HG03442 (cell line): ENCODE measurements around the gene AGBL5.

Experiments
- ATAC-seq: cut with Tn5 transposase; IDR thresholded peaks from one replicate; pipeline ENCODE4 v1.9.1; 2021; ENCODE audit warnings: mild to moderate bottlenecking, moderate library complexity; ENCODE audit not compliant: unreplicated experiment

Gene AGBL5

DNA sequence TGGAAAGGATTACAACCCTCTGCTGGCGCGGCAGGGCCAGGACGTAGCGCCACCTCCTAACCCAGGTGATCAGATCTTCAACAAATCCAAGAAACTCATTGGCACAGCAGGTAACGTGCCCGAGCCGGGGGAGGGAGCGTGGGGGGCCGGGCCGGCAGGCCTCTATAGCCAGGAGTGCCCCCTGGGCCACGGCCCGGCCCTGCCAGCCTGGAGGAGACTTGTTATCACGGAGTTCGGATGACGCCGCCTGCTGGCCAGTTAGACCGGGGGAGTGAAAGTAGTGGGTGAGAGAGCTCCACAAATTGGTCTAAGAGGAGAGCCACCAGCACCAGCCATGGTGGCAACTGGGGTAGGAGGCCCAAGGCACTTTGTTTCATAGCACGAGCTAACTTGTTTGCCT is 27.3 kb upstream of the AGBL5 start:
- ATAC-seq, result no peak

DNA sequence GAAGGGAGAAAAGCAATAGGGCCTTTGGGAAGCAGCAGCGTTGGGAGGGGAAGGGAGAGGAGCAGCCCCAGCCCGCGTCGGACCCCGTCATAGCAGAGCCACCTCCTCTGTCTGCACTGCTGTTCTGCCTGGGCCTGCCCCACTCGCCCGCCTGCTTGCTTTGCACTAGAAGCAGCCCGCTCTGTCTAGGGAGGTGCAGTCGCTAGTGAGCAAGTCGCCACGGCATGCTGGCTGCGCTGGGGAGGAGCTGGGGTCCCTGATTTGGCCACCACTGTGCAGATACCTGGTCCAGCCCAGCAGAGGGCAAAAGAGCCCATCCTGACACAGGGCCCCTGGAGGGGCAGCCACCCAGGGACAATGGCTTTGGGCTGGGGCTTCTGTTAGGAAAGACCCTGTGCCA is 26.7 kb upstream of the AGBL5 start:
- ATAC-seq, result no peak

DNA sequence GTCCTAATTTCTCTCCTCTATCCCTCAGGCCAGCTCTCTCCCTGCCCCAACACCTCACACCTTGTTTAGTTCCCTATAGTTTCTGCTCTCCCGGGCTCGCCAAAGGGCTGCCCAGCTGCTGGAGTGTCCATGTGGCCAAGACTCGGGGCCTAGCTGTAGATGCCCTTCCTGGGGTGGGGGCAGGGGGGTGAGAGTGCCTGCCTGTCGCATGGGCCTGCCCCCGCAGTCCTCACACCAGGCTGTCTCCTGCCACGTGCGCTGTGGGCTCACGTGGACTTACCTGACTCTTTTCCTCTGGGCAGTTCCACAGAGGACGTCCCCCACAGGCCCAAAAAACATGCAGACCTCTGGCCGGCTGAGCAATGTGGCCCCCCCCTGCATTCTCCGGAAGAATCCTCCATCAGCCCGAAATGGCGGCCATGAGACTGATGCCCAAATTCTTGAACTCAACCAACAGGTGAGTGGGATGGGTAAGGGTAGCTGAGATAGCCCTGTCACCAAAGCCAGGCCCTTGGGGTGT is 26.1 kb upstream of the AGBL5 start:
- ATAC-seq, result no peak

DNA sequence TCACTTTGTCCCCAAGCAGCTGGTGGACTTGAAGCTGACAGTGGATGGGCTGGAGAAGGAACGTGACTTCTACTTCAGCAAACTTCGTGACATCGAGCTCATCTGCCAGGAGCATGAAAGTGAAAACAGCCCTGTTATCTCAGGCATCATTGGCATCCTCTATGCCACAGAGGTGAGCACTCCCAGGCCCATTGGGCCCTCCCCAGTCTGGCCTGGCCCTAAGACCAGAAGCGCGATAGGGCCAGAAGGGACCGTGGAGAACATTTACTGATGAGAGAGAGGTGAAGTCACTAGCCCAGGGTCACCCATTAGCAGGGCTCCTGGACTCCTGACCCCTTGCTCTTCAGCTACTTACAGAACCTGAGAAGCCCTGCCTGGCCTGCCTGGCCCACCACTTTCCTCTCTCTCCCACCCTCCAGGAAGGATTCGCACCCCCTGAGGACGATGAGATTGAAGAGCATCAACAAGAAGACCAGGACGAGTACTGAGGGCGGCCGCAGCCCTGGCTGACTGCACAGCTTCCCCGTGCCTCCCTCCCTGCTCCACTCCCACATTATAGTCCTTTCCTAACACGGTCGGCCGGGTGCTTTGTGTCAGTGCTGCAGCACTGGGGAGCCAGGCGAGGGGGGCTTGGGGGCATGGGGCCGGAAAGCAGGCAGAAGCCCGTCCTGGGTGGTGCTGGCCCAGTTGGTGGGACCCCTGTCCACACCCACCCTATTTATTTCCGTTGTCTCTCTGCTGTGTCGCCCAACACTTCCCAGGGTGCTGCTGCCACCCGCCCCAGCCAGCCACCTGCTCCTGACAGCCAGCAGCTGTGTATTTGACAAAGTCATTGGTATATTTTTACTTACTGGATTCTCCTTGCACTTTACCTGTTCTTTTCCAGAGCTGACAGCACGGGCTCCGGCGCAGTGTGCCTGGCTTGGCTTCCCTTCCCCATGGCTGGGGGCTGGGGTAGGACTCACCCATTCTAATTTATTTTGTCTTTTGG is 25.3 kb upstream of the AGBL5 start:
- no peak for ATAC-seq

DNA sequence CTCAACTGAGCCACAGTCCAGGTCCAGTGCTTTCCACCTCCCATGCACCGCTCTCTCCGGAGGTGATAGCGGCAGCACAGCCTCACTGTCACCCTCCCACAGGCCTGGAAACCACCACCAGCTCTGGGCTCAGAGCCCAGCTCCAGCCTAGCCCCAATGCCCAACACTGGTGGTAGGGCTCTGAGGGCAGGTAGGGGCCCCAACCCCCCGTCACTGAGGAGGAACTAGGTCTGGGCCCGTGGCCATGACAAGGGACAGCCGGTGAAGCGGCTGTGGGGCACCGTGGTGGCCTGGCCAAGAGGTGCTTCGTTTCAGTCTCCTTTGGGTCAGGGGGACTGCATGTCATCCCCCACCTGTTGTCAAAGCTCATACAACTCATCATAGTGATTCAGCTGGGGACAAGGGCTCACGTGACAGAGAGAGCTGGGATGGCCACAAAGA is 24.2 kb upstream of the AGBL5 start:
- ATAC-seq, result no peak

DNA sequence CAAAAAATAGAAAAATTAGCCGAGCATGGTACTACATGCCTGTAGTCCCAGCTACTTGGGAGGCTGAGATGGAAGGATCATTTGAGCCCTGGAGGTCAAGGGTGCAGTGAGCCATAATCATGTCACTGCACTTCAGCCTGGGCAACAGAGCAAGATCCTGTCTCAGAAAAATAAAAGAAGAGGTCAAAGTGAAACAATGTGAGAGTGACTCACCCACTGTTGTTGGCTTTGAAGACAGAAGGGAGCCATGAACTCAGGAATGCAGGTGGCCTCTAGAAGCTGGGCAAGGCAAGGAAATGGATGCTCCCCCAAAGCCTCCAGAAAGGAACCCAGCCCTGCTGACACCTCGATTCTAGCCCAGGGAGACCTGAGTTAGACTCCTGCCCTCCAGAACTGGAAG is 22.4 kb upstream of the AGBL5 start:
- no peak for ATAC-seq

DNA sequence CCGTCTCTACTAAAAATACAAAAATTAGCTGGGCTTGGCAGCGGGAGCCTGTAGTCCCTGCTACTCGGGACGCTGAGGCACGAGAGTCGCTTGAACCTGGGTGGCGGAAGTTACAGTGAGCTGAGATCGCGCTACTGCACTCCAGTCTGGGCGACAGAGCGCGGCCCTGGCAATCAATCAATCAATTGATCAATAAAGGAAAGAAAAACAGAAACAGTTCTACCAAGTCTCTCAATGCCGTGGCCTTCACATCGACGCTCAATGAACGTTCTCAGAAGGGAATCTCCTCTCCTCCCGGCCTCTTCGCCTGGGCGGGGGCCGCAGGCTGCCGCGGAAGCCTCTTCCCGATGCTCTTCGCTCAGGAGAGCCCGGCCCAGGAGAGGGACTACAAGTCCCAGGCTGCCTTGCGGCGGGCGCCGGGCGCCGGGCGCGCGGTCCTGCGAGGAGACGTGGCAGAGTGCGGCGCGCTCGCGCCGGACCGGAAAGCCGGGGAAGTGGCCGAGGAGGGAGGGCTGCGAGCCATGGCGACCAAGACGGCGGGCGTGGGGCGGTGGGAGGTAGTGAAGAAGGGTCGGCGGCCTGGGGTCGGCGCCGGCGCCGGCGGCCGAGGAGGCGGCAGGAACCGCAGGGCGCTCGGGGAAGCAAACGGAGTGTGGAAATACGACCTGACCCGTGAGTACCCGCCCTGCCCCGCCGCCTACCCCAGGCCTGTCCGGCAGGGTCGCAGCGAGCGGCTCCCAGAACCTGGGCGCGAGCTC is 18.8 kb upstream of the AGBL5 start, which contains the start of gene TMEM214:
TMEM214 (plus strand) TSS at position 471 of the 758 bp plus-strand sequence; CDS start at position 522, 51 bp downstream.
- peak; percentile 88 for ATAC-seq

DNA sequence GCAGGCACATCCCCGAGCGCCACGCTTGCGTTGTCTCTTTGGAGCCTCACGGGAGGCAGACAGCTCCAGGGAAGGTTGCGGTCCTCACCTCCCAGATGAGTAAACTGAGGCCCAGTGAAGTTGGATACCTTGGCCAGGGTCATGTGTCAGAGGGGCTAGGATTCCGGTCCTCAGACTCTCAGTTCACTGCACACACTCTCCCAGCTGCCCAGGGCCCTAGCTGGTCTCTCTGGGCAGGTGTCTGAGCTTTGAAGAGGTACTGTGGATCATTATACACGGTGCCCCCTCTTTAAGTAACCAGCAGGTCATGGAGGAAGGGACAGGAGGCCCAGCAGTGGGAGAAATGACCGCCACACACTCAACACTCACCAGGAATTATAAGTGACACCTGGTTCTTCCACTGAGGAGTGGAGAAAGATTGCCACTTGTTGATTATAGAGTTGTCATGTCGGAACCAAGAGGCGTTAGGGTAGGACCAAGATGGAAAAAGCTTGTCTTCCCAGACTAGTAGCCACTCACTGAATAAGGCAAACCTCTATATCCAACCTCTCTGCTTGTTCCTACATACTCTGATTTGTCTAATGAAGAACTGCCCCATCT is 18.1 kb upstream of the AGBL5 start:
- ATAC-seq, result peak; percentile 5

DNA sequence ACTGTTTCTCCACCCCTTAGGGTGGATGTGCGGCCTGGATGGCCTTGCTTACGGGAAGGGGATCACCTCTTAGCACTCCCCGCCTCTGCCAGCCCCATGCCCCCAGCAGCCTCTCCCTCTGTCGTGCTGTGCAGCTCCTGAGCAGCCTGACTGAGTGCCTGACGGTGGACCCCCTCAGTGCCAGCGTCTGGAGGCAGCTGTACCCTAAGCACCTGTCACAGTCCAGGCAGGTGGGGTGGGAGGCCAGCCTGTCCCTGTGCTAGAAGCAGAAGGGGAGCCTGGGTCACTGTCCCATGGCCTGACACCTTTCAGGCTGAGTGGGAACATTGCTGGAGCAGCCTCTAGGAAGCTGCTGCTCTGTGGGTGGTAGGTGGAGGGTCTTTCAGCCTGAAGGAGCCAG is 13.5 kb upstream of the AGBL5 start:
- ATAC-seq, result no peak

DNA sequence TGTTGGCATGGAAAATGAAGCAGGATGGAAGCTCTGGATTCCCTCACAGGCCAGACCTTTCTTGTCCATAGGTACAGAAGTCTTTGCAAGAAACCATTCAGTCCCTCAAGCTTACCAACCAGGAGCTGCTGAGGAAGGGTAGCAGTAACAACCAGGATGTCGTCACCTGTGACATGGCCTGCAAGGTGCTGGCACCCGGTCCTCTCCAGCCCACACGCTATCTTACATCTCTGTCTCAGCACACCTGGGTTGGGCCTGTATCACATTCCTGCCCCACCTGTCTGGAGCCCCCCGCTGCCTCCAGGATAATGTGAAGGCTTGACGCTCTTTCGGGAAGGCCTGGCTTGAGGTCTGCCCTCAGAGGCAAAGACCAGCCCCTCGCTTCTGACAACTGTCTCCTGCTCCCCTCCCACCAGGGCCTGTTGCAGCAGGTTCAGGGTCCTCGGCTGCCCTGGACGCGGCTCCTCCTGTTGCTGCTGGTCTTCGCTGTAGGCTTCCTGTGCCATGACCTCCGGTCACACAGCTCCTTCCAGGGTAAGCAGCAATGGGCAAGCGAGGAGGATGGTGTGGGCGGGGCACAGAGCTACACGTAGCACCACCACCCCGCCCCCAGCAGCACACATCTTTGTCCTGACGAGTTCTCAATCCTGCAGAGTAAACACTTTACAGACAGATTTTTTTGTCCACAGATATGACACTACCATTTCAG is 12.7 kb upstream of the AGBL5 start:
- ATAC-seq, result no peak

DNA sequence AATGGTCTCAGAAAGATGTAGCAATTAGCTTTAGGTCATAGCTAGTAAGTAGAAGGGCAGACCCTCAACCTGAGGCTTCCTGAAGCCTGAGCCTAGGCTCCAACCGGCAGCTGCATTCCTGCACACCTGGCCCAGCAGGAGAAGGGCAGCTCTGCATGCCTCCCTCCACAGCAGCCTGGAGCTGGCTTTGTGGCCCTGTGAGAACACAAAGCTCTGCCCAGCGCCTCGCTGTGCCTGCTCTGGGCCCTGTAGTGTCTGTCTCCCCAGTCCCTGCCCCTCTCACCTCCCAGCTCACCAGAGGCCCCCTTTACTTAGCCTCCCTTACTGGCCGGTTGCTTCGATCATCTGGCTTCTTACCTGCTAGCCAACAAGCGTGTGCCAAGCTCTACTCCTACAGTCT is 12.0 kb upstream of the AGBL5 start:
- ATAC-seq, result no peak

DNA sequence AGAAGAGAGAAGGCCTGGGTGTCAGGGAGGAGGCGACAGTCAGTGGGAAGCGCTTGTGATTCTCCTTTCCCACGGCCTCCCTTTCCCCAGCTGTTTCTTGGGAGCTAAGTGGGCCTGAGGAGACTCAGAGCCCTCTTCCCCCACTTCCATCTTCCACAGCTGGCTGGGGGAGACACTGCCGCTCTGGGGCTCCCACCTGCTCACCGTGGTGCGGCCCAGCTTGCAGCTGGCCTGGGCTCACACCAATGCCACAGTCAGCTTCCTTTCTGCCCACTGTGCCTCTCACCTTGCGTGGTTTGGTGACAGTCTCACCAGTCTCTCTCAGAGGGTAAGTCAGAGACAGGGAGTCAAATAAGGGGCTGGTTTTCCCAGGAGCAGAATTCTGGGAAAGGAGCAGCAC is 11.6 kb upstream of the AGBL5 start:
- ATAC-seq, result no peak

DNA sequence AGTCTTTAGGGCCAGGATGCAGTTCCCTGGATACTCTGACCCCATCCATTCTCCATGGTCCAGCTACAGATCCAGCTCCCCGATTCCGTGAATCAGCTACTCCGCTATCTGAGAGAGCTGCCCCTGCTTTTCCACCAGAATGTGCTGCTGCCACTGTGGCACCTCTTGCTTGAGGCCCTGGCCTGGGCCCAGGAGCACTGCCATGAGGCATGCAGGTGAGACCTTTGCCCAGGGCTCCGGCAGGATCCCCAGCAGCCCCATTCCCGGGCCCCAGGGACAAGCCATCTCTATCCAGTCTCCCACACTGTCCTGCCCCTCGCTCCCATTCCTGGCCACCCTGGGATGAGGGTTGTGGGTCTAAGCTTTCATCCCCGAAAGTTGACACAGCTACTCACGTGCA is 11.2 kb upstream of the AGBL5 start:
- no peak for ATAC-seq

DNA sequence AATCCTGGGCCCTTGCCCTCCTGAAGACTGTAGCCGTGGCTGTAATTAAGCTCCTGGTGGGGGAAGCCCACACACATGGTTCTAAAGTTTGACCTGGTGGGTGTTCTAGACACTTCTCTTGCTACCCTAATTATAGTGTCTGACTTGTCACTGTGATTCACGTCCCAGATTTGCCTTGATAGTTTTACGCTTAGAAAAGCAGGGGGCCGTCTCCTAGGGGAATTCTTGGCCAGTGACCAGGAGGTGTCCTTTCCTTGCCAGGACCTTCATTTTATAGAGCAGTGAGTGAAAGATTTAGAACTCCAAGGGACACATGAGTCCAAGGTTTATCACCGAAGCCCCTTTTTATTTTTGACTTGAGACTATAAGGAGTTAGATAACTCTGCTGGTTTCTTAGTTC is 9.7 kb upstream of the AGBL5 start:
- ATAC-seq, result no peak

DNA sequence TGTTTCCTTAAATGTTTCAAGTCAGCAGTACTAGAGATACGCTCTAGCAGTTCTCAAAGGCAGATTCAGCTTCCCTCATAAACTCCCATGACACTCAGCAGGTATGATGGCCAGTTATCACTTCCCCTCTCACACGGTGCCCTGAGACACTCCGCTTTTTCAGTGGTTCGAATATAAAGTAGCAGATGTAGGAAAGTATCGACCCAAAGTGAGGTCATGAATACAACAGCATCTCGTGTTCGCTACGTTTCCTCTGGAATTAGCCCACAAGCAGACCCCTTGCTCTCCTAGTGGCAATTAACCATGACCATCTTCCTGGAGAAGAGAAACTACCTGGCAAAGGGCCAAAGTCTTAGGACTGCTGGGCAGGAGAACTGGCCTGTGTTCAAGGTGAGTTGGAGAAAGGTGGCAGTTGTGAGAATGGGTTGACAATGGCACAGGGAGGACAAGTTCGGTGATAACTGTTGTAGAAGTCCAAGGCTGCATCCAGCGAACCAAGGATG is 9.3 kb upstream of the AGBL5 start:
- ATAC-seq, result no peak

DNA sequence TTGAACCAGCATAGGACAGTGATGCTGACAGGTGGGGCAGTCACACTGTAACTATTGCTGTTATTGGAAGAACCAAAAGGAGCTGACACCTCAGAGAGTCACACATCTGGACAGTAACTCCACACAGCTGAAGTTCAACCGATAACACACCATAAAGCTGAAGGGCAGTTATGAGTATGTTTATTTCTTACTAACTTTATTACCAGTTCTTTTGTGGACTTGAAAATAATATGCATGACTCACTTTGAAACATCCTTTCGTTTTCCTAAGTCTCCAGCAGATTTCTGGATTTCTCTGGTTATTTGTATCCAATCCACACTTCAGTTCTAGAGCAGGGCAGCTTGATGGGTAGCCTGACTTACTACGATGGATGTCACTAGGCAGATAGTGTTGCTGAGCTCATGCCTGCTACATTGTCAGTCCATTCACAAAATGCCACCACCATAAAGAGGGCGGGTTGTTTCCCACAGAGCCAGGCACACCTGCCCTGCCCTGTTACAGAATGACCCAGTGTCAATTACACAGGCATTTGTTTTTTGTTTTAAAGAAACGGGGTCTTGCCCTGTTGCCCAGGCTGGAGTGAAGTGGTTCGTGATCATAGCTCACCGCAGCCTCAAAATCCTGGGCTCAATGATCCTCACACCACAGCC is 8.4 kb upstream of the AGBL5 start:
- ATAC-seq, result no peak

DNA sequence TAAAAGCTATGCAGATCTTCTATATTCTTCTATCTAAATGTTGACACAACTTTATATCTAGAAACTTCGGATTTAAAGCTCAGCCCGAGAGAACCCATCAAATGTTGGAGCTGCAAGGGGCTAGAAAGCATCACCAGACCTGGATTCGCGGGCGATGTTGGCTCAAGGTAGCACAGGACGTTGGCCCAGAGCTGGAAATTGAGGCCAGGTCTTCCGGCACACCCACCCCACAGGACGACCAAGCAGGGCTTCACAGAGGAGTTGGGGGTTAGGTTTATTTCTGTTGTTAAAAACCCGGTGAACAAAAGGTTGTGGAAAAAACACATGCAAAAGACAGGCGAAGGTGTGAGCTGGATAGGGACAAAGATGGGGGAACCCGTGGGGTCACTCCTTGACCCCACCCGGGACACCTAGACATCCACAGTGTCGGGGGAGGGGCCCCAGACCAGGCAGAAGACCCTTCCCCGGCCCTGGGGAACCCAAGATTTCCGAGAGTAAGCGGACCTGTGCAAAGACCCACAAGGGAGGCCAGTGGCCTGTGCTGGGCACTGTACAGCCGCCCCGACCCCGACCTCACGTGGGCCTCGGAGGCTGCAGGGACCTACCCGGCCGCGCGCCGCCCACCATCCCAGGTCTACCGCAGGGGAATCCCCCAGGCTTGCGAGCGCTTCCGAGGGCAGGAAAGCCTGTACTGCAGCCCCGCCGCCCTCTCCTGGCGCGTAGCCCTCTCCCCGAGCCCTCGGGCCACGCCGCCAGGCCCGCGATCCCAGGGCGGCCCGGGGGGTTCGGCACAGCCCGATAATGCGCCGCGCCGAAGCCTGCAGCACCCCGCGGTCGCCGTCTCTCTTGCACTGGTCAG is 1.8 kb upstream of the AGBL5 start:
- ATAC-seq, result peak; percentile 16

DNA sequence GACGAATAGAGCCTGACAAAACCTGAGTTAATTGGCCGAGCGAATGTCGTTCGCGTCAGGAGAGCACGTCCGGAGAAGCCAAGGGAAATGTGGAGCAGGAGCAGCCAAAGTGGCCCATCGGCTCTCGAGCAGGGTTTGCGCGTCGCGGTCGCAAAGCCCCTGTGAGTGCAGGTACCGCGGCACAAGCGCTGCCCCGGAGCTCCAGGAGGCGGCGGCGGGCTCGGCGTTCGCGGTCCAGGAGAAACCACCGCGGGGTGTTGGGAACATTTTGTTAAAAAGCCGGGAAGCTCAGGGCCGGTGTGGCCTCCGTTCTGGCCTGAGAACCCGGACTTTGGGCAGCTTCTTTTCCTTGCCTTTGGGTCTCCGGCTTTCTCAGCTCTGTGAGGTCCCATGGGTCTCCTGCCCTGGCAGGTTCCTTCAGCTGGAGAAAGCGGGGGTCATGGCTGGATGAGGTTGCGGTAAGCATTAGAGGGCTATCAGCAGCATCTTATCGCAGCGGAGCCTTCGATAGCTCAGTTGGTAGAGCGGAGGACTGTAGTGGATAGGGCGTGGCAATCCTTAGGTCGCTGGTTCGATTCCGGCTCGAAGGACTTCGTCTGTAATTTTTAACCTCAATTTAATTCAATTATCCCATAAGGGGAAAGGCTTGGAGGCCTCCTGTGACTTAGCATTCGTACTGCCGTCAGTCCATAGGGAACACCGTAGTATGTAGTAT is 1.0 kb upstream of the AGBL5 start:
- ATAC-seq, result peak; percentile 41
